HG02885 (cell line): ENCODE data around the gene PUM1.
"Not testable (repeated sequence)": the region's sequence is repeated elsewhere in the genome, so short reads cannot be mapped to it uniquely, and the experiment has no call there.

Experiments
- ATAC-seq: cut with Tn5 transposase; IDR thresholded peaks from one replicate; pipeline ENCODE4 v1.9.1; 2021; ENCODE audit warnings: mild to moderate bottlenecking; ENCODE audit not compliant: unreplicated experiment, poor library complexity

PUM1 gene, protein sequence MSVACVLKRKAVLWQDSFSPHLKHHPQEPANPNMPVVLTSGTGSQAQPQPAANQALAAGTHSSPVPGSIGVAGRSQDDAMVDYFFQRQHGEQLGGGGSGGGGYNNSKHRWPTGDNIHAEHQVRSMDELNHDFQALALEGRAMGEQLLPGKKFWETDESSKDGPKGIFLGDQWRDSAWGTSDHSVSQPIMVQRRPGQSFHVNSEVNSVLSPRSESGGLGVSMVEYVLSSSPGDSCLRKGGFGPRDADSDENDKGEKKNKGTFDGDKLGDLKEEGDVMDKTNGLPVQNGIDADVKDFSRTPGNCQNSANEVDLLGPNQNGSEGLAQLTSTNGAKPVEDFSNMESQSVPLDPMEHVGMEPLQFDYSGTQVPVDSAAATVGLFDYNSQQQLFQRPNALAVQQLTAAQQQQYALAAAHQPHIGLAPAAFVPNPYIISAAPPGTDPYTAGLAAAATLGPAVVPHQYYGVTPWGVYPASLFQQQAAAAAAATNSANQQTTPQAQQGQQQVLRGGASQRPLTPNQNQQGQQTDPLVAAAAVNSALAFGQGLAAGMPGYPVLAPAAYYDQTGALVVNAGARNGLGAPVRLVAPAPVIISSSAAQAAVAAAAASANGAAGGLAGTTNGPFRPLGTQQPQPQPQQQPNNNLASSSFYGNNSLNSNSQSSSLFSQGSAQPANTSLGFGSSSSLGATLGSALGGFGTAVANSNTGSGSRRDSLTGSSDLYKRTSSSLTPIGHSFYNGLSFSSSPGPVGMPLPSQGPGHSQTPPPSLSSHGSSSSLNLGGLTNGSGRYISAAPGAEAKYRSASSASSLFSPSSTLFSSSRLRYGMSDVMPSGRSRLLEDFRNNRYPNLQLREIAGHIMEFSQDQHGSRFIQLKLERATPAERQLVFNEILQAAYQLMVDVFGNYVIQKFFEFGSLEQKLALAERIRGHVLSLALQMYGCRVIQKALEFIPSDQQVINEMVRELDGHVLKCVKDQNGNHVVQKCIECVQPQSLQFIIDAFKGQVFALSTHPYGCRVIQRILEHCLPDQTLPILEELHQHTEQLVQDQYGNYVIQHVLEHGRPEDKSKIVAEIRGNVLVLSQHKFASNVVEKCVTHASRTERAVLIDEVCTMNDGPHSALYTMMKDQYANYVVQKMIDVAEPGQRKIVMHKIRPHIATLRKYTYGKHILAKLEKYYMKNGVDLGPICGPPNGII

DNA sequence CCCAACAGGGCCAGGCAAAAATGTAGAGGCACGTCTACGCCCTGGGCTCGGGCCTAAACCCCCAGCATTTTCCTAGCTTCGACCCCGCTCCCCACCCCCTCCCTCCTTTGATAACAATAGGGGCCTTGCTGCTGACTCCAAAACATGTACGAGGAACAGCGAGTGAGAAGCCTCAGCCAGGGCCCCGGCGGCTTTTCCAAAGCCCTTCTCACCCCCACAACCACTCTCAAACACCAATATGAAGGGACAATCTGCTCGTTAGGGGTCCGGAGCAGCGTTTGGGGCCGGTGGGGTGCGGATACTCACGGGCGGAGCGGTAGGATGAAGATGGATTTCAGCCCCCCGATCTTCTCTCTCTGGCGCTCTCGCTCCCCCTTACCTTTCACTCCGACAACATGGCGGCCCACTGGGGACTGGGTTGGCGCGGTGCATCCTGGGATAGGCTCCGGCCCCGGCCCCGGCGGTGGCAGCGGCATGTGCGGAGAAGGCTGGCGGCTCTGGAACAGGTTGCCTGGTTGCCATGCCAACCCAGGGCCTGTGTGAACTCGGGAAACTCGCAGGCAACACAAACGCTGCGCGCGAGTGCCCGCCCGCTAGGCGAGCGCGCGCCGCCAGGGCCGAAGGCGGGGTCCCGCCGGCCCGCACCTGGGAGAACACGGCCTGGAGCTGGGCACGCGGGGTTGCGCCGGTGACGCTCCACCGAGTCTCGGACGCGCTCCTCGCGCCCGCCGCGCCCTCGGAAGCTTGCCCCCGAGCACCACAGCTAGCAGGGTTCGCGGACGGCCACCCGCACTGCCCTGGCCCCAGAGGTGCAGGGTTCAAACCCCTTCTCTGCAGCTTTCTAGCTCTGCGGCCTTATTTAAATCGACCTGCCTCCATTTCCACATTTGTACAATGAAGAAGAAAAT, at the start of gene PUM1:
PUM1 (minus strand) TSS at position 408 of the 908 bp plus-strand sequence. CDS start 6,151 bp downstream, outside the sequence.
- ATAC-seq: peak; percentile 90

DNA sequence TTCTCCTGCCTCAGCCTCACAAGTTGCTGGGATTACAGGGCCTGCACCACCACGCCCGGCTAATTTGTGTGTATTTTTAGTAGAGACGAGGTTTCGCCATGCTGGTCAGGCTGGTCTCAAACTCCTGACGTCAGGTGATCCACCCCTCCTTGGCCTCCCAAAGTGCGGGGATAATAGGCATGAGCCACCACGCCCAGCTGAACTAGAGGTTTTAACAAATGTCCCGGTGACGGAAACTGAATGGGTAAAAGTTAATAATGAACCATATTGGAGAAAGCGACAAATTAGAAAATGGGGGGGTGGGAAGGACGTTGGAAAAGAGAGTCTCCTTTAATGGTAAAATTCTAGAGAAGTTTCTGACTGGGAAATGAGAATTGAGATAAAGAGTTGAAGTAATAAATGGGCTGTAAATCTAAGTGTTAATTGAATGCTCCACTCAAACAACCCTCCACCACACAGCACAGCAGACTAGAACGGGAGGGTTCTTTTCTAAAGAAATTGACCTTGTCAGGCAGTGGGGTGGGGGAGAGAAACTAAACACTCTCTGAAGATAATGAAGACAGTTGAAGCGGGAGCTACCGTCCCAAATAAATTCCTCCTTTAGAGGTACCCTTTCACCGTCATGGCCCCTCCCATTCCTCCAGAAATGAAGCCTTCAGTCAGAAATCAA, 46.9 kb upstream of the PUM1 start:
- ATAC-seq: no peak

DNA sequence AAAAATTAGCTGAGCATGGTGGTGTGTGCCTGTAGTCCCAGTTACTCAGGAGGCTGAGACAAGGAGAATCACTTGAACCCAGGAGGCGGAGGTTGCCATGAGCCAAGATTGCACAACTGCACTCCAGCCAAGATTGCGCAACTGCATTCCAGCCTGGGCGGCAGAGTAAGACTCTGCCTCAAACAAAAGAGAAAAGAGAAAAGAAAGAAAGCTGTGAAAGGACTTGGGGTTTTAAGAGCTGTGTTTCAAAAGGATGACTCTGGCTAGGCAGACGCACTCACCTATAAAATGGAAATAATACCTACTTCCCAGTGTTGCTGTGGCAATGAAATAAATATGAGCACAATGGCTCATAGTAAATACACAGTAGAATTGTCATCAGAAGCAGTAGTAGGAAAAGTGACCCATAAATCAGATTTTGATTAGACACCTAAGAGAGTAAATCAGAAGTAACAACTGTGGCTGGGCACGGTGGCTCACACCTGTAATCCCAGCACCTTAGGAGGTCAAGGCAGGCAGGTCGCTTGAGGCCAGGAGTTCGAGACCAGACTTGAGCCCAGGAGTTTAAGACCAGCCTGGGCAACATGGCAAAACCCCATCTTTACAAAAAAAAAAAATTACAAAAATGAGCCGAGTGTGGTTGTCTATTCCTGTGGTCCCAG, 45.9 kb upstream of the PUM1 start:
- ATAC-seq: no peak

DNA sequence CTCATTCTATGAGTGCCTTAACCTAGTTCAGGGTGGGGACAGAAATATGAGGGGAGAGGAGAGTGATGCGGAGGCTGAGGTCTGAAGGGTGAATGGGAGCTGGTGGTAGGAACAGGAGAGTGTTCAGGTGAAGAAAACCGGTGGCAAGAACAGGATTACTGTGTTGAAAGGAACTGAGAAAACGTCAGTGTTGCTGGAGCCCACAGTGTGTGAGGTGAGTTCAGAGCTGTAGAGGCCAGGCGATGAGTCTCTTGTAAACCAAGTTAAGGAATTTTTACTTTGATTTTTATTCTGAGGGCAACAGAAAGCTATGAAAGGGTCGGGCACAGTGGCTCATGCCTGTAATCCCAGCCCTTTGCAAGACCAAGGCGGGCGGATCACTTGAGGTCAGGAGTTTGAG, 45.3 kb upstream of the PUM1 start:
- ATAC-seq: no peak

DNA sequence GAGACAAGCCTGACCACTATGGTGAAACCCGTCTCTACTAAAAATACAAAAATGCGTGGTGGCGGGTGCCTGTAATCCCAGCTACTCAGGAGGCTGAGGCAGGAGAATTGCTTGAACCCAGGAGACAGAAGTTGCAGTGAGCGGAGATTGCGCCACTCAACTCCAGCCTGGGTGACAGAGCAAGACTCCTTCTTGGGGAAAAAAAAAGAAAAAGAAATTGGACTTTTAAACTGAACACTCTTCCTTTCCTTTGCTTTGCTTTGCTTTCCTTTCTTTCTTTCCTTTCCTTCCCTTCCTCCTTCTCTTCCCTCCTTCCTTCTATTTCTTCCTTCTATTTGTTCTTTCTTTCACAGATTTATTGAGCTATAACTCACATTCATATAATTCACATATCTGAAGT, 43.3 kb upstream of the PUM1 start:
- ATAC-seq: no peak

- ATAC-seq: no peak
Measured at GRCh38 chr1:31105646-31106045, 40.1 kb upstream of the PUM1 start.

DNA sequence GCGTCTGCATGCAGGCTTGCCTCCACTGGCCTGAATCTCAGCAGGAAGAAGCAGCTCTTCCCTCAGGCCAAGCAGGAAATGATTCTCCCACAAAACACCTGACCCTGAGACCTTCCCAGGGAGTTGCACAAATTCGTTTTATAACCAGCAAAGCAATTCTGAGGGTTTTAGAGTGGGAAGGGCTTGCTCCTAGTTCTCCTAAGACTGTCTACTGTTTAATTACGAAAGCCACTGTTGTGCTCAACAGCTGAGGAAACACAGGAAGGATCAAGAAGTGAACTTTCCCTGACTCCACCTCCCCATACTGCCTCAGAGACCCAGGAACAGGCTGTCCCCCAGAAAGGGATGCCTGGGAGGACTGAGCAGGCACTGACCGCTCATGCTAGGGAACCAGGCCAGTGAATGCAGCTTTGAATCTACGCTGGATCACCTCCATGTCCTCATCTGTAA, 37.0 kb upstream of the PUM1 start:
- ATAC-seq: no peak

- ATAC-seq: no peak
Measured at GRCh38 chr1:31101147-31101502, 35.6 kb upstream of the PUM1 start.

- no peak for ATAC-seq
Measured at GRCh38 chr1:31099293-31100032, 33.9 kb upstream of the PUM1 start.

GRCh38 chr1:31095985-31096384, 30.5 kb upstream of the PUM1 start:
- ATAC-seq: no peak

GRCh38 chr1:31095298-31095981, 29.9 kb upstream of the PUM1 start:
- no peak for ATAC-seq

GRCh38 chr1:31088081-31088480, 22.6 kb upstream of the PUM1 start:
- not testable (repeated sequence) for ATAC-seq

DNA sequence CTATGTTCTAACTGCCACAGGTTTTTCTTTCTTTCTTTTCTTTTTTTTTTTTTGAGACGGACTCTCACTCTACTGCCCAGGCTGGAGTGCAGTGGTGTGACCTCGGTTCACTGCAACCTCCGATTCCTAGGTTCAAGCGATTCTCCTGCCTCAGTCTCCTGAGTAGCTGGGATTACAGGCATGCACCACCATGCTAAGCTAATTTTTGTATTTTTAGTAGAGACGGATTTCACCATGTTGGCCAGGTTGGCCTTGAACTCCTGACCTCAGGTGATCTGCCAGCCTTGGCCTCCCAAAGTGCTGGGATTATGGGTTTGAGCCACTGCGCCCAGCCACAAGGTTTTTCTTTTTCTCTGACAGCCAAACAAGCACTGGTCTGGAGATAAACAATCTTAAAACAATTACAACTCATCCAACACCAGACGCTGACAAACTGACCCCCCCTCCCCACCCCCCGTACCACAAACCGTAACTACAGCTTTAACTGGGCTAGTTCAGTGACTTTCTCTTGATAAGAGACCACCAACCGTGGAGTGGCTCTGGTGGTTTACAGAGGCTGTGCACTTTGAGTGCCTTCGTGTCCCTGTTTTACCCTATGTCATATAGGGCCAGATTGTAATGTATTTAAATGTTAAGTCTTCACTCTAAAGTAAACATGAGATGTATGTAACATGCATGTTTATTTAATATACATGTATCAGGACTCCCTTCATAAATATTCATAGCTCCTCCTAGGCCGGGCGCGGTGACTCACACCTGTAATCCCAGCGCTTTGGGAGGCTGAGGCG, 19.5 kb upstream of the PUM1 start:
- no peak for ATAC-seq

DNA sequence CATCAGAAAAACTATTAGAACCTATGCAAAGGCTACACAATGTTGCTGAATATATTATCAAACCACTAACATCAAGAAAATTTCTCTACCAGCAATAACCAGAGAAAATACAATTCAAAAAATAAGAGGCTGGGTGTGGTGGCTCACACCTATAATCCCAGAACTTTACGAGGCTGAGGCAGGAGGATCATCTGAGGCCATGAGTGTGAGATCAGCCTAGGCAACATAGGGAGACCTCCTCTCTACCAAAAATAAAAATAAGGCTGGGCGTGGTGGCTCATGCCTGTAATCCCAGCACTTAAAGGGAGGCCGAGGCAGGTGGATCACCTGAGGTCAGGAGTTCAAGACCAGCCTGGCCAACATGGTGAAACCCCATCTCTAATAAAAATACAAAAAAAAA, 16.9 kb upstream of the PUM1 start:
- no peak for ATAC-seq

- ATAC-seq: no peak
Measured at GRCh38 chr1:31073044-31073443, 7.5 kb upstream of the PUM1 start.

- ATAC-seq: no peak
Measured at GRCh38 chr1:31072304-31072746, 6.8 kb upstream of the PUM1 start.

DNA sequence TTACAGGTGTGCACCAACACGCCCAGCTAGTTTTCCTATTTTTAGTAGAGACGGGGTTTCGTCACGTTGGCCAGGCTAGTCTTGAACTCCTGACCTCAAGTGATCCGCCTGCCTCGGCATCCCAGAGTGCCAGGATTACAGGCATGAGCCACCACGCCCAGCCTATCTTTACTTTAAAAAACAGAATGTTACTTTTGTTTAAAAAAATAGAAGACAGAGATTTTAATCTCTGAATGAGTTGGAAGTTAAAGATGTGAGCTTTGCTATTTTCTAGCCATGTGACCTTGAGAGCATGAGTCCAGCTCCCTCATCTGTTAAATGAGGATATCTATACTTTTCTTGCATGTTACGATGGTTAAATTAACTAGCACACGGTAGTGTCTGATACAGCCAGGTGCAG, 3.9 kb upstream of the PUM1 start:
- no peak for ATAC-seq
